Thyroid gland (tissue), 4 donors: Measurements from ENCODE around the gene WNT8B. TPM values are rescaled to one million over a fixed set of nuclear protein-coding genes. Genes with fewer than 3 reads are reported as not detected.

Source experiments
- DNase-seq, 2 donors: peaks; one replicate each; pipeline ENCODE4 v3.0.0-alpha.2; 2019
- H3K27ac ChIP-seq, 3 donors: fragments of 200-600 bp; sonication (generic); 1 replicate in 2 of 3; 2 replicates in 1 of 3; pipeline ENCODE4 v1.5.1; 2016 to 2019; ENCODE audit warnings: mild to moderate bottlenecking in 1 of 3, moderate library complexity in 1 of 3
- H3K27me3 ChIP-seq: fragments of 200-600 bp; sonication (generic); one replicate; pipeline ENCODE4 v1.5.1; 2019
- H3K36me3 ChIP-seq, 2 donors: fragments of 200-600 bp; sonication (generic); one replicate each; pipeline ENCODE4 v1.5.1; 2016 to 2019
- H3K4me1 ChIP-seq, 2 donors: fragments of 200-600 bp; sonication (generic); one replicate each; pipeline ENCODE4 v1.5.1; 2017 to 2019
- H3K4me3 ChIP-seq, 3 donors: fragments of 200-600 bp; sonication (generic); replicated peaks in 1 of 3; 1 replicate in 2 of 3; 2 replicates in 1 of 3; pipeline ENCODE4 v1.5.1; 2016; ENCODE audit warnings: mild to moderate bottlenecking in 1 of 3
- H3K9me3 ChIP-seq: fragments of 200-600 bp; sonication (generic); one replicate; pipeline ENCODE4 v1.5.1; 2017
- CTCF ChIP-seq, 6 experiments: fragments of 200-600 bp in 3 of 6; fragments of 450-650 bp in 3 of 6; sonication (generic) in 3 of 6; IDR thresholded peaks; one replicate each; pipeline ENCODE4 v1.5.1; 2016 to 2019; ENCODE audit warnings: antibody characterized with exemption in 6 of 6, mild to moderate bottlenecking in 2 of 6, inconsistent platforms in 1 of 6, moderate library complexity in 1 of 6
- POLR2A ChIP-seq, 2 donors: fragments of 450-650 bp; IDR thresholded peaks; one replicate each; pipeline ENCODE4 v1.6.1; 2017; ENCODE audit warnings: antibody characterized with exemption in 2 of 2, mild to moderate bottlenecking in 2 of 2, moderate library complexity in 1 of 2
- whole genome bisulfite sequencing, 2 donors: methylation state at CpG; one replicate each; pipeline ENCODE4 v1.1.5; 2017; 5-methylcytosine and 5-hydroxymethylcytosine counted together
- intact Hi-C: fragments of 100-400 bp; cut with DNase I; formaldehyde crosslinking; loops from one replicate; pipeline ENCODE4 v1.15.1; 2023
- total RNA-seq, 4 donors: library from RNA; depleted of rRNA; stranded (reverse); fragments of >200 nt; gene quantifications; one replicate each; pipeline ENCODE4 v1.2.3, GENCODE V29; 2016

WNT8B gene
- not detected for total RNA-seq

- no peak within 1 kb of the TSS for H3K27ac ChIP-seq
- no peak within 1 kb of the TSS for H3K4me3 ChIP-seq
- DNase-seq, result no peak
- H3K4me1 ChIP-seq, result no peaks in the 10 kb centered on the region
- H3K27me3 ChIP-seq, result no peaks in the 10 kb centered on the region
- 50 to 54% methylated on average over 4 of the region's 4 CpGs for WGBS, 2 donors
- H3K36me3 ChIP-seq, result no peaks in the 10 kb centered on the region
- H3K9me3 ChIP-seq, result no peaks in the 10 kb centered on the region
- intact Hi-C loops, result no loop called here
- TF ChIP-seq POLR2A (IDR thresholded peaks at IDR 0.05) (no peak), CTCF (IDR thresholded peaks at IDR 0.05) (no peak)
Measured at GRCh38 chr10:100462709-100463108, at the start of gene WNT8B. Gene WNT8B (plus strand): TSS chr10:100463009. CDS start chr10:100463169, 160 bp downstream.

GRCh38 chr10:100413173-100413572 is 49.6 kb upstream of the WNT8B start:
- no peaks in the 10 kb centered on the region for H3K36me3 ChIP-seq
- H3K4me1 ChIP-seq, result no peaks in the 10 kb centered on the region
- TF ChIP-seq CTCF (IDR thresholded peaks at IDR 0.05) (no peak), POLR2A (IDR thresholded peaks at IDR 0.05) (no peak)
- no peak for DNase-seq
- H3K27ac ChIP-seq, result no peak overlapping the region
- intact Hi-C loops, result no loop called here
- H3K9me3 ChIP-seq, result no peaks in the 10 kb centered on the region
- H3K27me3 ChIP-seq, result no peaks in the 10 kb centered on the region
- 87 to 88% methylated on average over 3 of the region's 3 CpGs for WGBS, 2 donors
- no peak overlapping the region for H3K4me3 ChIP-seq

- Histone ChIP-seq H3K9me3 (no peaks in the 10 kb centered on the region), H3K36me3 (no peaks in the 10 kb centered on the region), H3K27ac (no peak overlapping the region), H3K4me3 (no peak overlapping the region), H3K27me3 (no peaks in the 10 kb centered on the region), H3K4me1 (no peaks in the 10 kb centered on the region)
- 79 to 81% methylated on average over 4 of the region's 4 CpGs for whole genome bisulfite sequencing, 2 donors
- intact Hi-C loops, result no loop called here
- no peak for TF ChIP-seq CTCF (IDR thresholded peaks at IDR 0.05)
- no peak for TF ChIP-seq POLR2A (IDR thresholded peaks at IDR 0.05)
- no peak for DNase-seq
Measured at GRCh38 chr10:100419911-100420449, 42.8 kb upstream of the WNT8B start.

- whole genome bisulfite sequencing, 2 donors, result 92 to 95% methylated on average over 2 of the region's 2 CpGs
- intact Hi-C loops, result no loop called here
Measured at GRCh38 chr10:100427374-100427773, 35.4 kb upstream of the WNT8B start.

More at GRCh38 chr10:100427374-100427773, 35.4 kb upstream of the WNT8B start:
- no peaks in the 10 kb centered on the region for H3K36me3 ChIP-seq
- TF ChIP-seq POLR2A (IDR thresholded peaks at IDR 0.05), result no peak
- no peak for TF ChIP-seq CTCF (IDR thresholded peaks at IDR 0.05)
- no peak overlapping the region for H3K4me3 ChIP-seq
- no peaks in the 10 kb centered on the region for H3K27me3 ChIP-seq
- no peaks in the 10 kb centered on the region for H3K9me3 ChIP-seq
- H3K4me1 ChIP-seq, result no peaks in the 10 kb centered on the region
- no peak for DNase-seq
- no peak overlapping the region for H3K27ac ChIP-seq
